Measurements from ENCODE around the gene FER. TPM values are rescaled to one million over a fixed set of nuclear protein-coding genes. Genes with fewer than 3 reads are reported as not detected.

Gene FER
- total RNA-seq, 1 experiment from 2014 or later, result 20.6 TPM

- no peak overlapping the region for H3K27ac ChIP-seq
- ChIA-PET CTCF (no interaction called here), POLR2A (ENCODE audit: unreplicated experiment) (no interaction called here)
- intact Hi-C loops (cut with micrococcal nuclease; ENCODE audit: unreplicated experiment), result no loop called here
- H2AFZ ChIP-seq, result no peak overlapping the region
- DNase-seq, result no peak
- H3K4me3 ChIP-seq, result no peak overlapping the region
- no peaks in the 10 kb centered on the region for H3K9me2 ChIP-seq (ENCODE audit: insufficient read depth)
- H3K27me3 ChIP-seq (ENCODE audit: insufficient read depth, low read depth), result no peaks in the 10 kb centered on the region
- no peaks in the 10 kb centered on the region for H3K36me3 ChIP-seq (ENCODE audit: low read depth)
- H4K20me1 ChIP-seq (ENCODE audit: insufficient read depth), result no peaks in the 10 kb centered on the region
- BruUV-seq (replicated peaks), result no TSS peak
- H3K9me3 ChIP-seq (ENCODE audit: insufficient read depth, low read depth), result no peaks in the 10 kb centered on the region
- no peaks in the 10 kb centered on the region for H3K79me2 ChIP-seq (ENCODE audit: low read depth)
- H3K4me2 ChIP-seq, result no peak overlapping the region
- TF ChIP-seq, protein P1, sequence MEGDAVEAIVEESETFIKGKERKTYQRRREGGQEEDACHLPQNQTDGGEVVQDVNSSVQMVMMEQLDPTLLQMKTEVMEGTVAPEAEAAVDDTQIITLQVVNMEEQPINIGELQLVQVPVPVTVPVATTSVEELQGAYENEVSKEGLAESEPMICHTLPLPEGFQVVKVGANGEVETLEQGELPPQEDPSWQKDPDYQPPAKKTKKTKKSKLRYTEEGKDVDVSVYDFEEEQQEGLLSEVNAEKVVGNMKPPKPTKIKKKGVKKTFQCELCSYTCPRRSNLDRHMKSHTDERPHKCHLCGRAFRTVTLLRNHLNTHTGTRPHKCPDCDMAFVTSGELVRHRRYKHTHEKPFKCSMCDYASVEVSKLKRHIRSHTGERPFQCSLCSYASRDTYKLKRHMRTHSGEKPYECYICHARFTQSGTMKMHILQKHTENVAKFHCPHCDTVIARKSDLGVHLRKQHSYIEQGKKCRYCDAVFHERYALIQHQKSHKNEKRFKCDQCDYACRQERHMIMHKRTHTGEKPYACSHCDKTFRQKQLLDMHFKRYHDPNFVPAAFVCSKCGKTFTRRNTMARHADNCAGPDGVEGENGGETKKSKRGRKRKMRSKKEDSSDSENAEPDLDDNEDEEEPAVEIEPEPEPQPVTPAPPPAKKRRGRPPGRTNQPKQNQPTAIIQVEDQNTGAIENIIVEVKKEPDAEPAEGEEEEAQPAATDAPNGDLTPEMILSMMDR (conservative IDR thresholded peaks at IDR 0.05), result no peak
- TF ChIP-seq EZH2 (IDR thresholded peaks at IDR 0.05; ENCODE audit: low read depth), result no peak
- no peaks in the 10 kb centered on the region for H3K4me1 ChIP-seq (replicated peaks; ENCODE audit: insufficient read depth)
- H3F3A ChIP-seq (ENCODE audit: insufficient read depth, low read depth), result no peaks in the 10 kb centered on the region
Measured at GRCh38 chr5:109063223-109063622, 315.5 kb downstream of the FER start.

- intact Hi-C loops (cut with micrococcal nuclease; ENCODE audit: unreplicated experiment), result no loop called here
- TF ChIP-seq, protein P1 (conservative IDR thresholded peaks at IDR 0.05), result no peak
- TF ChIP-seq EZH2 (IDR thresholded peaks at IDR 0.05; ENCODE audit: low read depth), result no peak
- no peak overlapping the region for H3K4me3 ChIP-seq
- H2AFZ ChIP-seq, result no peak overlapping the region
- ChIA-PET POLR2A (ENCODE audit: unreplicated experiment) (interaction anchor here (0.6 kb wide), 1 partner anchor 23 kb away, joined by 5 read pairs; no protein-coding TSS in a partner anchor), CTCF (no interaction called here)
- no peaks in the 10 kb centered on the region for H3K9me3 ChIP-seq (ENCODE audit: insufficient read depth, low read depth)
- no peak overlapping the region for H3K4me2 ChIP-seq
- no peaks in the 10 kb centered on the region for H3K4me1 ChIP-seq (replicated peaks; ENCODE audit: insufficient read depth)
- H4K20me1 ChIP-seq (ENCODE audit: insufficient read depth), result no peaks in the 10 kb centered on the region
- DNase-seq, result no peak
- BruUV-seq (replicated peaks), result no TSS peak
- no peaks in the 10 kb centered on the region; the same call in 1 of the 2 replicates for H3K9me2 ChIP-seq (ENCODE audit: insufficient read depth)
- H3K36me3 ChIP-seq (ENCODE audit: low read depth), result no peaks in the 10 kb centered on the region
- no peaks in the 10 kb centered on the region for H3F3A ChIP-seq (ENCODE audit: insufficient read depth, low read depth)
- no peaks in the 10 kb centered on the region for H3K27me3 ChIP-seq (ENCODE audit: insufficient read depth, low read depth)
- no peak overlapping the region for H3K27ac ChIP-seq
- H3K79me2 ChIP-seq (ENCODE audit: low read depth), result no peaks in the 10 kb centered on the region
Measured at GRCh38 chr5:109076741-109077140, 329.0 kb downstream of the FER start.

DNA sequence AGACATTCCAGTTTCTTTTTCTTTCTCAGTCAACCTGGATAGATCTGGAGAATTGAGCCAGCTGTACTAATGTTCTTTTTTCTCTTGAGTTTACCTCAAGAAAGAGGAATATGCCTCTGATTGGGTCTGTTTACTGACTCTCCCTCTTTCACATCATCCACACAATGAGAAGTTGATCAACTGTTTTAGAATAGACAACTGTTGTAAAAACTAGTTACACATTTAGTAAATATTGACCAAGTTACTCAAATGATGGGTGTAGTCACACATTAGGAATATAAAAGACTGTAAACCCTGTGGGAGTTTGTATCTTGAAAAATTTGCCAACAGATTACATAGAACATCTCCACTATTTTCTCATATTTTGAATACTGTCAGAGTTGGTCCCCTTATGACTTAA, 330.8 kb downstream of the FER start:
- Histone ChIP-seq H3K27ac (no peak overlapping the region), H3F3A (ENCODE audit: insufficient read depth, low read depth) (no peaks in the 10 kb centered on the region), H3K79me2 (ENCODE audit: low read depth) (no peaks in the 10 kb centered on the region), H3K4me3 (no peak overlapping the region), H3K27me3 (ENCODE audit: insufficient read depth, low read depth) (no peaks in the 10 kb centered on the region), H4K20me1 (ENCODE audit: insufficient read depth) (no peaks in the 10 kb centered on the region), H2AFZ (no peak overlapping the region), H3K4me2 (no peak overlapping the region), H3K4me1 (replicated peaks; ENCODE audit: insufficient read depth) (no peaks in the 10 kb centered on the region), H3K9me2 (ENCODE audit: insufficient read depth) (no peaks in the 10 kb centered on the region; the same call in 1 of the 2 replicates), H3K9me3 (ENCODE audit: insufficient read depth, low read depth) (no peaks in the 10 kb centered on the region), H3K36me3 (ENCODE audit: low read depth) (no peaks in the 10 kb centered on the region)
- POLR2A ChIA-PET (ENCODE audit: unreplicated experiment), result no interaction called here
- intact Hi-C loops (cut with micrococcal nuclease; ENCODE audit: unreplicated experiment), result no loop called here
- no TSS peak for BruUV-seq (replicated peaks)
- TF ChIP-seq EZH2 (IDR thresholded peaks at IDR 0.05; ENCODE audit: low read depth), result no peak
- TF ChIP-seq, protein P1 (conservative IDR thresholded peaks at IDR 0.05), result no peak
- DNase-seq, result no peak
- CTCF ChIA-PET, result interaction anchor here (0.6 kb wide), 1 partner anchor 375 kb away, joined by 3 read pairs; no protein-coding TSS in a partner anchor
